Neural cell (in vitro differentiated cells): ENCODE results near the gene GINS1.

Source experiments
- EP300 ChIP-seq: fragments of 450-650 bp; conservative IDR thresholded peaks from 2 replicates; pipeline ENCODE4 v1.6.1; 2014; ENCODE audit warnings: antibody characterized with exemption, mild to moderate bottlenecking, moderate library complexity; ENCODE audit not compliant: poor library complexity, severe bottlenecking
- EZH2 ChIP-seq: fragments of 200-600, 300-800 bp; shearing (Covaris generic), sonication (generic); IDR thresholded peaks from 2 replicates; pipeline ENCODE4 v1.6.1; 2014; ENCODE audit warnings: antibody characterized with exemption, low read length, borderline replicate concordance, mild to moderate bottlenecking; ENCODE audit not compliant: insufficient read depth, poor library complexity, severe bottlenecking
- POLR2AphosphoS5 ChIP-seq: IDR thresholded peaks from 2 replicates; pipeline ENCODE4 v1.6.1; 2012
- REST ChIP-seq: IDR thresholded peaks from 2 replicates; pipeline ENCODE4 v1.6.1; 2012; ENCODE audit warnings: borderline replicate concordance
- SMC3 ChIP-seq: fragments of 450-650 bp; conservative IDR thresholded peaks from 2 replicates; pipeline ENCODE4 v1.6.1; 2014; ENCODE audit warnings: antibody characterized with exemption, mild to moderate bottlenecking, moderate library complexity; ENCODE audit not compliant: poor library complexity
- TAF1 ChIP-seq: IDR thresholded peaks from 2 replicates; pipeline ENCODE4 v1.6.1; 2012; ENCODE audit warnings: low read depth
- TF ChIP-seq, protein P1 (sequence below): fragments of 450-650 bp; IDR thresholded peaks from 2 replicates; pipeline ENCODE4 v1.5.1; 2014; ENCODE audit warnings: antibody characterized with exemption, mild to moderate bottlenecking, moderate library complexity; ENCODE audit not compliant: poor library complexity, severe bottlenecking

- TF ChIP-seq, protein P1, sequence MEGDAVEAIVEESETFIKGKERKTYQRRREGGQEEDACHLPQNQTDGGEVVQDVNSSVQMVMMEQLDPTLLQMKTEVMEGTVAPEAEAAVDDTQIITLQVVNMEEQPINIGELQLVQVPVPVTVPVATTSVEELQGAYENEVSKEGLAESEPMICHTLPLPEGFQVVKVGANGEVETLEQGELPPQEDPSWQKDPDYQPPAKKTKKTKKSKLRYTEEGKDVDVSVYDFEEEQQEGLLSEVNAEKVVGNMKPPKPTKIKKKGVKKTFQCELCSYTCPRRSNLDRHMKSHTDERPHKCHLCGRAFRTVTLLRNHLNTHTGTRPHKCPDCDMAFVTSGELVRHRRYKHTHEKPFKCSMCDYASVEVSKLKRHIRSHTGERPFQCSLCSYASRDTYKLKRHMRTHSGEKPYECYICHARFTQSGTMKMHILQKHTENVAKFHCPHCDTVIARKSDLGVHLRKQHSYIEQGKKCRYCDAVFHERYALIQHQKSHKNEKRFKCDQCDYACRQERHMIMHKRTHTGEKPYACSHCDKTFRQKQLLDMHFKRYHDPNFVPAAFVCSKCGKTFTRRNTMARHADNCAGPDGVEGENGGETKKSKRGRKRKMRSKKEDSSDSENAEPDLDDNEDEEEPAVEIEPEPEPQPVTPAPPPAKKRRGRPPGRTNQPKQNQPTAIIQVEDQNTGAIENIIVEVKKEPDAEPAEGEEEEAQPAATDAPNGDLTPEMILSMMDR = no peak
- TF ChIP-seq EP300 (no peak), POLR2AphosphoS5 (no peak), REST (no peak), EZH2 (no peak), TAF1 (no peak), SMC3 (no peak)
These were observed 13.2 kb upstream of the GINS1 start for GRCh38 chr20:25394276-25394675.
